Right lung (tissue), 10 donors: Measurements from ENCODE around the gene MINPP1. TPM values are rescaled to one million over a fixed set of nuclear protein-coding genes. Genes with fewer than 3 reads are reported as not detected.
"Not testable (repeated sequence)": the region's sequence is repeated elsewhere in the genome, so short reads cannot be mapped to it uniquely, and the experiment has no call there.

Source experiments
- DNase-seq, 2 donors: peaks; one replicate each; pipeline ENCODE4 v3.0.0-alpha.2; 2013
- long read RNA-seq, 8 donors: transcript quantifications; one replicate each; lab custom pipeline, GENCODE V29; 2026
- polyA plus RNA-seq, 5 donors: library from polyadenylated mRNA; unstranded; fragments of 120-200 nt; gene quantifications; one replicate each; pipeline versions ENCODE4 v1.2.1 to v1.2.3, GENCODE V29; 2013; ENCODE audit warnings: inconsistent platforms in 1 of 5, low replicate concordance in 1 of 5; ENCODE audit not compliant: insufficient read length in 5 of 5, insufficient read depth in 1 of 5

MINPP1 gene
- polyA plus RNA-seq = 10 to 100 TPM; 35.3 to 51.0 (median 45.9) TPM
- long read RNA-seq, donor 1, transcript MINPP1-202 (5 exons, 2,415 nt) = major isoform, 26 of 95 reads
- long read RNA-seq, donor 1, partial matches to known transcripts = 68 of 95 reads
- long read RNA-seq, donor 1, other reads (novel, unspliced or antisense) = 0 of 95 reads
- long read RNA-seq, donor 2, transcript MINPP1-202 (5 exons, 2,415 nt) = major isoform, 15 of 16 reads
- long read RNA-seq, donor 2, partial matches to known transcripts = 0 of 16 reads
- long read RNA-seq, donor 2, other reads (novel, unspliced or antisense) = 0 of 16 reads
- long read RNA-seq, donor 3, transcript MINPP1-202 (5 exons, 2,415 nt) = major isoform, 16 of 16 reads
- long read RNA-seq, donor 3, partial matches to known transcripts = 0 of 16 reads
- long read RNA-seq, donor 3, other reads (novel, unspliced or antisense) = 0 of 16 reads
- long read RNA-seq, donor 4, transcript MINPP1-202 (5 exons, 2,415 nt) = major isoform, 6 of 6 reads
- long read RNA-seq, donor 4, partial matches to known transcripts = 0 of 6 reads
- long read RNA-seq, donor 4, other reads (novel, unspliced or antisense) = 0 of 6 reads
- long read RNA-seq, donor 5, transcript MINPP1-202 (5 exons, 2,415 nt) = major isoform, 17 of 23 reads
- long read RNA-seq, donor 5, partial matches to known transcripts = 6 of 23 reads
- long read RNA-seq, donor 5, other reads (novel, unspliced or antisense) = 0 of 23 reads
- long read RNA-seq, donor 6, transcript MINPP1-202 (5 exons, 2,415 nt) = major isoform, 21 of 59 reads
- long read RNA-seq, donor 6, partial matches to known transcripts = 38 of 59 reads
- long read RNA-seq, donor 6, other reads (novel, unspliced or antisense) = 0 of 59 reads
- long read RNA-seq, donor 7, transcript MINPP1-202 (5 exons, 2,415 nt) = major isoform, 16 of 16 reads
- long read RNA-seq, donor 7, partial matches to known transcripts = 0 of 16 reads
- long read RNA-seq, donor 7, other reads (novel, unspliced or antisense) = 0 of 16 reads
- long read RNA-seq, donor 8, transcript MINPP1-202 (5 exons, 2,415 nt) = major isoform, 8 of 9 reads
- long read RNA-seq, donor 8, partial matches to known transcripts = 0 of 9 reads
- long read RNA-seq, donor 8, other reads (novel, unspliced or antisense) = 0 of 9 reads

- DNase-seq = peak; percentile 76 to 82
Observed at GRCh38 chr10:87504640-87505365, at the start of gene MINPP1. TSS of gene MINPP1 (plus strand) at chr10:87504893. CDS start at chr10:87504916, 23 bp downstream.

- DNase-seq = not testable (repeated sequence)
Observed at GRCh38 chr10:87456586-87457220, 48.0 kb upstream of the MINPP1 start.

GRCh38 chr10:87461751-87462150 lies 42.9 kb upstream of the MINPP1 start:
- not testable (repeated sequence) for DNase-seq

GRCh38 chr10:87466849-87467248 lies 37.8 kb upstream of the MINPP1 start:
- DNase-seq = not testable (repeated sequence)

- DNase-seq = not testable (repeated sequence)
Observed at GRCh38 chr10:87488733-87489132, 16.0 kb upstream of the MINPP1 start.

- not testable (repeated sequence) for DNase-seq
Observed at GRCh38 chr10:87490285-87490684, 14.4 kb upstream of the MINPP1 start.

- not testable (repeated sequence) for DNase-seq
Observed at GRCh38 chr10:87492450-87492849, 12.2 kb upstream of the MINPP1 start.

- not testable (repeated sequence) for DNase-seq
Observed at GRCh38 chr10:87495446-87495845, 9.2 kb upstream of the MINPP1 start.

GRCh38 chr10:87497386-87497785 lies 7.3 kb upstream of the MINPP1 start:
- DNase-seq = not testable (repeated sequence)

GRCh38 chr10:87498106-87498789 lies 6.4 kb upstream of the MINPP1 start:
- DNase-seq = not testable (repeated sequence)

GRCh38 chr10:87500646-87501048 lies 4.0 kb upstream of the MINPP1 start:
- peak; percentile 77 to 84 for DNase-seq

- no peak for DNase-seq
Observed at GRCh38 chr10:87503401-87503800, 1.3 kb upstream of the MINPP1 start.

GRCh38 chr10:87503886-87504285 lies 807 bp upstream of the MINPP1 start:
- no peak for DNase-seq

- peak in 1 of 2 donors; percentile 23 for DNase-seq
Observed at GRCh38 chr10:87504307-87504639, 420 bp upstream of the MINPP1 start.

GRCh38 chr10:87505366-87506111 lies 846 bp downstream of the MINPP1 start:
- DNase-seq = peak; percentile 32 to 42

- DNase-seq = no peak
Observed at GRCh38 chr10:87506956-87507355, 2.3 kb downstream of the MINPP1 start.

- DNase-seq = no peak
Observed at GRCh38 chr10:87507879-87508483, 3.3 kb downstream of the MINPP1 start.

GRCh38 chr10:87508837-87509236 lies 4.1 kb downstream of the MINPP1 start:
- DNase-seq = no peak

- no peak for DNase-seq
Observed at GRCh38 chr10:87510025-87510424, 5.3 kb downstream of the MINPP1 start.
